ENCODE data around the gene SLC25A23.

GRCh38 chr19:6467384-6467783, 7.8 kb upstream of the SLC25A23 start:
- no peak for TF ChIP-seq CTCF (IDR thresholded peaks at IDR 0.05; ENCODE audit: low read length)
- TF ChIP-seq EZH2 (IDR thresholded peaks at IDR 0.05; ENCODE audit: borderline replicate concordance, low read length), result no peak

All from OCI-LY1 (cell line).